NT2/D1 (cell line): ENCODE data around the gene GZMM.
A peak's percentile ranks its signal among the peaks of the same experiment; 100 is the strongest.

Source experiments
- DNase-seq: peaks from one replicate; pipeline ENCODE4 v3.0.0-alpha.2; 2011; ENCODE audit warnings: low read depth, low spot score
- H3K27me3 ChIP-seq: 2 replicates; pipeline ENCODE4 v1.6.0; 2011; ENCODE audit warnings: mild to moderate bottlenecking; ENCODE audit not compliant: insufficient read length, insufficient read depth
- H3K36me3 ChIP-seq: 2 replicates; pipeline ENCODE4 v1.6.1; 2011; ENCODE audit warnings: mild to moderate bottlenecking, low read length, mixed read lengths; ENCODE audit not compliant: insufficient read depth, insufficient read length
- H3K4me1 ChIP-seq: 2 replicates; pipeline ENCODE4 v1.5.1; 2011; ENCODE audit not compliant: insufficient read depth, insufficient read length
- H3K4me3 ChIP-seq: 2 replicates; pipeline ENCODE4 v1.5.1; 2011; ENCODE audit warnings: low read depth; ENCODE audit not compliant: insufficient read length
- H3K9ac ChIP-seq: 2 replicates; pipeline ENCODE4 v1.6.0; 2011; ENCODE audit warnings: low read depth; ENCODE audit not compliant: insufficient read length
- H3K9me3 ChIP-seq: 2 replicates; pipeline ENCODE4 v1.5.1; 2011; ENCODE audit warnings: mild to moderate bottlenecking, low read length; ENCODE audit not compliant: insufficient read depth
- SUZ12 ChIP-seq: IDR thresholded peaks from 2 replicates; pipeline ENCODE4 v1.6.1; 2011; ENCODE audit not compliant: insufficient read length, insufficient read depth; ENCODE audit errors: extremely low read depth
- YY1 ChIP-seq: IDR thresholded peaks from 2 replicates; pipeline ENCODE4 v1.6.1; 2011; ENCODE audit not compliant: insufficient read length, insufficient read depth
- ZNF274 ChIP-seq: IDR thresholded peaks from 2 replicates; pipeline ENCODE4 v1.6.1; 2011; ENCODE audit warnings: mild to moderate bottlenecking, low read depth, low read length

Gene GZMM

DNA sequence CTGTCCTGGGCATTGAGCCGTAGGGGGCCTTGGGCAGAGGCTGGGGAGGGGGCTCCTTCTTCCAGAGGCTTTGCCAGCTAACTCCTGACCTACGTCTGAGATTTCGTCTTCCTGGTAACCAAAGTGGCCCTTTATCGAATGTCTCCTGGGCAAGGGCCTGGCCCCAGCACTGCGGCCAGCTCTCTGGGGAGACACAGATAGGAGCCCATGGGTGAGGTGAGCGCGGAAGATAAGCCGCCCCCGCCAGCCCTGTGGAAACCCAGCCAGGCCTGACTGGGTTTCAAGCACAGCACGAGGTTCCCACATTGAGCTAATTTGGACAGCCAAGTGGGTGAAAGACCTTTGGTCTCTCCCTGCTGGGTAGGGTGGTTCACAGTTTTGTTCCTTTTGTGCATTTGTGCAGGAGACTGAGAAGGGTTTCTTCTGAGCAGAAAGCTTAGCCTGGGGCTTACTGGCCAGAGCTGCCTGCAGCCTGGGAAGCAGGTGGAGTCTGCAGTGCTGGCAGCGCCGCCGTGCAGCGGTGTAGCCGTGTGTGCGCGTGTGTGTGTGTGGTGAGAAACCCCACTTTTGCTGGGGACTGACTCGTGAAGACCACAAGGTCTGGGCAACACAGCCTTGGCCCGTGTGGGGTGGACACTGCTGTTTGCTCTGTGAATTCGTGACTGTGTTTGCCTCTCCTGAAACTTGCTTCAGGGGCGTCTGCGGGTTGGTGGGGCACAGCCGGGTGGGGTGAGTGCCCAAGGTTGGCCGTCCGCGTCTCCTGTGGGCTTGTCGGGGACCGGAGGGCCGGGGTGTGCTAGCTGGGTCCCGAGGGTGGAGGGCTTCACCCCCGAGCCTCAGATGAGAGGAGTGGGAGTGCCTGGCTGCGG lies 31.0 kb downstream of the GZMM start:
- peak overlapping the region; percentile 58 for H3K9ac ChIP-seq
- DNase-seq: no peak
- peak overlapping the region; percentile 29 for H3K4me3 ChIP-seq
- no peak for TF ChIP-seq SUZ12
- no peak for TF ChIP-seq ZNF274
- TF ChIP-seq YY1: no peak
- H3K36me3 ChIP-seq: peaks cover 38% of the 10 kb centered on the region
- no peaks in the 10 kb centered on the region; the same call in 1 of the 2 replicates for H3K9me3 ChIP-seq
- peaks cover 6% of the 10 kb centered on the region for H3K27me3 ChIP-seq
- peaks cover 35% of the 10 kb centered on the region for H3K4me1 ChIP-seq

DNA sequence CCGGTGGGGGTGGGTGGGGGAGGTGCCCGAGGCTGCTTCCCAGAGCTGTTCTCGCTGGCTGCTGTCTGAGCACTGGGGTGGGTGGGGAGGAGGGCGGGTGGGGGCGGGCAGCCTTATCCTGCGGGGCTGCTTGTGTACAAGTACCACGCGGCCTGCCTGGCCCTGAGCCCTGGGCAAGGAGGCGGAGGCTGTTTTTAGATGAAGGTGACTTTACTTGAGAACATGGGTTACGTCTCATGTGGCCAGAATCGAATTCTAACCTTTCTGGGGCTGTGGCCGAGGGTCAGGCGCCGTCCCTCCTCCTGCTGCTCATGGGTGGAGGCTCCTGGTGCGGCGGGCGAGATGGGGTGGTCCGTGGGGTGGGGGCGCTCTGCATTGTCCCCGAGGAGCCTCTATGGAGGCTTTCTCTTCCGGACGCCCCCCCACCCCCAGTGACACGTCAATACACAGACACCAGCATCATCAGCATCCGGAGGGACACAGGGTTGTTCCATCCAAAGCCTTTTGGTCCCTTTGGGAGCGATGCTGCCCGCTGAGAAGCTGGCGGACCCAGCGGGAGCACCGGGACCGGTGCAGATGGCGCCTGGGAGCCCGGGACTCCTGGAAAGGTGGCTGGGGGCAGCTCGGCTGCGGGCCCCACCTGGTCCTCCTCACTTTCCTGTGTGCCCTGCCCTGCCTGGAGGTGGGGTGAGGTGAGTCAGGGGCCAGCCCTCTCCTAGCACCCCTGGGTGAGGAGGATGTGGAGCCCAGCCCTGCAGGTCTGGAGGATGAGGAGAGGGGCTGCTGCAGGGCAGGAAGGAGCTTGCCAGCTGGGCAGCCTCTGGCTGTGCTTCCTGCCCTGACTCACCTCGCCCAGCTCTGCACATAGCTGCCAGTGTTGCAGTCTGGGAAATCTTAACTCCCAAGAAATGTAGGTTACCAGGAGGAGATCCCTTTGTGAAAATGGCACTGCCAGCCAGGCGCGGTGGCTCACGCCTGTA lies 32.0 kb downstream of the GZMM start:
- Histone ChIP-seq H3K36me3 (peaks cover 46% of the 10 kb centered on the region), H3K4me3 (peak overlapping the region; percentile 29), H3K27me3 (peaks cover 6% of the 10 kb centered on the region), H3K9me3 (no peaks in the 10 kb centered on the region), H3K4me1 (peaks cover 35% of the 10 kb centered on the region), H3K9ac (peak overlapping the region; percentile 12)
- TF ChIP-seq ZNF274: no peak
- no peak for TF ChIP-seq YY1
- TF ChIP-seq SUZ12: no peak
- DNase-seq: no peak

DNA sequence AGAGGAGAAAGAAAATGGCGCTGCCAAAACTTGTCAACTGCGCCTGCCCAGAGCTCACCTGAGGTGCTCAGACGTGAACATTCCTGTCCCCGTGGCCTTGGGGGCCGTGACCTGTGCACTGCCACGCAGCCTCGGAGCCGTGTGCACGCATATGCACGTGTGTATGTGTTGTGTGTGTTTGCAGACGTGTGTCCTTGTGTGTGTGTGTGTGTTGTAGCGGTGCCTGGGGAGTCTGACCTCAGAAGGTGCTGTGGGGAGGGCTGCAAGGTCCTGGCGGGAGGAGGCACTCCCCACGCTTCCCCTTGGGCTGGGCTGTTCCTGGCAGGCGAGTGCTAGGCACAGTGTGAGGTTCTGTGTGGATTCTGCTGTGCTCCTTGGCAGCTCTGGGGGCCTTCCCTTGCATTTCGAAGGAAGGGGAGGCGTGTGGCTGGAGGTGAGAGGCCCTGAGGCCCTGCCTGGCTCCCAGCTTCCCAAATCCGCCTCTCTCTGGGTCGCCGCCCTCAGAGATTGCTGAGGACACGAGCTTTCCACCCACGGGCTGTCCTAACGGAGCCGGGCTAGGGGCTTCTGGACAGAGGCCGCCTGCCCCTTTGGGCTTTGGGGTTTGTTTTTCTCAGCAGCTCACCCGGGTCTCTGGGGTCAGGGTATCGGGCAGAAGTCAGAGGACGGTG lies 33.0 kb downstream of the GZMM start:
- peaks cover 55% of the 10 kb centered on the region for H3K36me3 ChIP-seq
- no peak for TF ChIP-seq YY1
- TF ChIP-seq SUZ12: no peak
- H3K4me1 ChIP-seq: peaks cover 33% of the 10 kb centered on the region
- no peaks in the 10 kb centered on the region for H3K27me3 ChIP-seq
- no peak for DNase-seq
- H3K9ac ChIP-seq: peak overlapping the region; percentile 64
- H3K4me3 ChIP-seq: no peak overlapping the region
- H3K9me3 ChIP-seq: no peaks in the 10 kb centered on the region

DNA sequence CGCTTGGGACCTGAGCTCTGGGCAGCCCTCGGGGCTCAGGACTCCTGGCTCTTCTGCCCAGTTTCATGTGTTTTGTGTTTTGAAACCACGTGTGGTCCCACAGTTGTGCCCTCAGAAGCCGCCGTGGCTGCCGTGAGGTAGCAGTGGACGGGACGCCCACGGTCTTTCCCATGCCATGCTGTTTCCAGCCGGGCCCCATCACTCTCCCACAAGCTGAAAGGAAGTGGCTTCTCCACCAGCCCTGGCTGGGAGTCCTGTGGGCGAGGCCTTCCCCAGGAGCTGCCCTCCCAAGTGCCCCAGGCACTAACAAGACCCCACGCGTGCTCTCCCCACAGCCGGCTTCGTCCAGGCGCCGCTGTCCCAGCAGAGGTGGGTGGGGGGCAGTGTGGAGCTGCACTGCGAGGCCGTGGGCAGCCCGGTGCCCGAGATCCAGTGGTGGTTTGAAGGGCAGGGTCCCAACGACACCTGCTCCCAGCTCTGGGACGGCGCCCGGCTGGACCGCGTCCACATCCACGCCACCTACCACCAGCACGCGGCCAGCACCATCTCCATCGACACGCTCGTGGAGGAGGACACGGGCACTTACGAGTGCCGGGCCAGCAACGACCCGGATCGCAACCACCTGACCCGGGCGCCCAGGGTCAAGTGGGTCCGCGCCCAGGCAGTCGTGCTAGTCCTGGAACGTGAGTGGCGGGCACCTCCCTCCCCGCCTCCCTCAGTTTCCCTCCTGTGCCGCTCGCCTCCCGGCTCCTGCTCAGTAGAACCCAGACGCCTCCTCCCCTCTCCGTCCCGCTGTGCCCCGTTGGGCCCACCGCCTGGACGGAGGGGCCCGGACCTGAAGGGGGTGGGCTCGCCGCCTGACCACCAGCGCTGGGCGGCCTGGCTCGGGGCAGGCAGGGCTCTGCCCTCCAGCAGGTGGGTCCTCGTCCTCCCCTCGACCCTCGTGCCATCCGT lies 33.9 kb downstream of the GZMM start:
- Histone ChIP-seq H3K27me3 (no peaks in the 10 kb centered on the region), H3K4me1 (peaks cover 33% of the 10 kb centered on the region), H3K9ac (peak overlapping the region; percentile 64), H3K36me3 (peaks cover 61% of the 10 kb centered on the region), H3K9me3 (no peaks in the 10 kb centered on the region), H3K4me3 (no peak overlapping the region)
- DNase-seq: no peak
- TF ChIP-seq SUZ12: no peak
- no peak for TF ChIP-seq ZNF274
- TF ChIP-seq YY1: no peak

- Histone ChIP-seq H3K4me1 (peaks cover 37% of the 10 kb centered on the region), H3K36me3 (peaks cover 76% of the 10 kb centered on the region)
- DNase-seq: no peak
These were observed 35.4 kb downstream of the GZMM start for GRCh38 chr19:579111-579841.

DNA sequence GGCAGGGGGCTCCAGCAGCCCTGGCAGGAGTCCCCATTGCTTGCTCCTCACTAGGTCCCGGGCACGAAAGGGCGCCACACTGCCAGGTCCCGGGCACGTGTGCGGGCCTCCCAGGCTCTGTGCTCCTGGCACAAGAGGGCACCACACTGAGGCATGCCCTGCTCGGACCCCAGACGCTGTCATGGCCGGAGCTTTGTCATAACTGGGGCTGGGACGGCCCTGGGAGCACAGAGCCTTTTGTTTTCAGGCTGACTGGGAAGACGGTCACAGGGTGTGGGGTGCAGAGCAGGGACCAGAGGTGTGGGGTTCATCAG lies 35.9 kb downstream of the GZMM start:
- H3K27me3 ChIP-seq: no peaks in the 10 kb centered on the region
- peaks cover 77% of the 10 kb centered on the region for H3K36me3 ChIP-seq
- H3K9me3 ChIP-seq: no peaks in the 10 kb centered on the region
- DNase-seq: no peak
- H3K4me3 ChIP-seq: no peak overlapping the region
- TF ChIP-seq YY1: no peak
- TF ChIP-seq ZNF274: no peak
- H3K4me1 ChIP-seq: peaks cover 35% of the 10 kb centered on the region
- H3K9ac ChIP-seq: no peak overlapping the region

More at GRCh38 chr19:579111-579841, 35.4 kb downstream of the GZMM start:
- no peaks in the 10 kb centered on the region for H3K9me3 ChIP-seq
- H3K4me3 ChIP-seq: no peak overlapping the region
- TF ChIP-seq YY1 (no peak), SUZ12 (no peak), ZNF274 (no peak)
- no peaks in the 10 kb centered on the region for H3K27me3 ChIP-seq
- H3K9ac ChIP-seq: peak overlapping the region; percentile 26
